PC-3 (cell line): ENCODE measurements around the gene HPSE. TPM values are rescaled to one million over a fixed set of nuclear protein-coding genes. Genes with fewer than 3 reads are reported as not detected.
"Not testable (repeated sequence)": the region's sequence is repeated elsewhere in the genome, so short reads cannot be mapped to it uniquely, and the experiment has no call there.

Experiments
- ATAC-seq: fragments of 200-7000 bp; cut with Tn5 transposase; 2 replicates; pipeline ENCODE4 v1.9.1; 2020; ENCODE audit warnings: mild to moderate bottlenecking, moderate library complexity
- BruUV-seq: library from RNA; stranded (reverse); fragments of 400-500 nt; replicated peaks from 2 replicates; lab custom pipeline; 2021; lab: Mats Ljungman, UMichigan
- CTCF ChIA-PET: fragments of 300-600 bp; sonication (Branson Sonifier 250); formaldehyde crosslinking; loops from one replicate; lab custom pipeline; 2022; ENCODE audit warnings: antibody characterized with exemption; lab: Charles Lee
- POLR2A ChIA-PET: fragments of 300-600 bp; sonication (Branson Sonifier 250); formaldehyde crosslinking; loops from one replicate; lab custom pipeline; 2022; ENCODE audit warnings: antibody characterized with exemption; ENCODE audit not compliant: unreplicated experiment; lab: Charles Lee
- DNase-seq: peaks from one replicate; pipeline ENCODE4 v3.0.0-alpha.2; 2015
- H2AFZ ChIP-seq: fragments of 300-600 bp; sonication (generic); 2 replicates; pipeline ENCODE4 v1.6.0; 2016; ENCODE audit warnings: antibody characterized with exemption, low read length
- H3F3A ChIP-seq: fragments of 300-600 bp; sonication (generic); one replicate; pipeline ENCODE4 v1.6.0; 2017; ENCODE audit warnings: antibody characterized with exemption, low read length, control low read depth, mild to moderate bottlenecking; ENCODE audit not compliant: unreplicated experiment
- H3K27ac ChIP-seq: fragments of 300-600 bp; sonication (generic); 2 replicates; pipeline ENCODE4 v1.5.1; 2016; ENCODE audit warnings: mild to moderate bottlenecking, low read length
- H3K27me3 ChIP-seq: fragments of 300-600 bp; sonication (generic); 2 replicates; pipeline ENCODE4 v1.6.1; 2016; ENCODE audit warnings: low read length, mixed read lengths
- H3K36me3 ChIP-seq: fragments of 300-600 bp; sonication (generic); 2 replicates; pipeline ENCODE4 v1.6.1; 2016; ENCODE audit warnings: low read depth, mixed run types, low read length, mixed read lengths
- H3K4me1 ChIP-seq: fragments of 300-600 bp; sonication (generic); 2 replicates; pipeline ENCODE4 v1.5.1; 2016; ENCODE audit warnings: low read length; ENCODE audit not compliant: insufficient read depth
- H3K4me2 ChIP-seq: fragments of 300-600 bp; sonication (generic); 2 replicates; pipeline ENCODE4 v1.6.0; 2016; ENCODE audit warnings: low read length
- H3K4me3 ChIP-seq: fragments of 300-600 bp; sonication (generic); 2 replicates; pipeline ENCODE4 v1.5.1; 2016; ENCODE audit warnings: mild to moderate bottlenecking, low read length, mixed read lengths
- H3K79me2 ChIP-seq: fragments of 300-600 bp; sonication (generic); 2 replicates; pipeline ENCODE4 v1.6.1; 2017; ENCODE audit warnings: low read length, mixed read lengths
- H3K9ac ChIP-seq: fragments of 300-600 bp; sonication (generic); 2 replicates; pipeline ENCODE4 v1.6.0; 2016; ENCODE audit warnings: mild to moderate bottlenecking, low read length
- H3K9me2 ChIP-seq: fragments of 300-600 bp; sonication (generic); replicated peaks from 2 replicates; pipeline ENCODE4 v1.6.1; 2016; ENCODE audit warnings: mixed run types, low read length, mixed read lengths
- H3K9me3 ChIP-seq: fragments of 300-600 bp; sonication (generic); 2 replicates; pipeline ENCODE4 v1.6.1; 2016; ENCODE audit warnings: low read length, mixed read lengths
- H4K20me1 ChIP-seq: fragments of 300-600 bp; sonication (generic); 2 replicates; pipeline ENCODE4 v1.6.1; 2016; ENCODE audit warnings: low read length, mixed read lengths
- CTCF ChIP-seq: fragments of 300-600 bp; sonication (generic); conservative IDR thresholded peaks from 2 replicates; pipeline ENCODE4 v1.5.1; 2017; ENCODE audit warnings: antibody characterized with exemption, low read depth, mild to moderate bottlenecking, low read length
- EZH2 ChIP-seq: fragments of 300-600 bp; sonication (generic); IDR thresholded peaks from one replicate; pipeline ENCODE4 v1.6.1; 2017; ENCODE audit warnings: antibody characterized with exemption, mild to moderate bottlenecking, low read length; ENCODE audit not compliant: unreplicated experiment
- EZH2phosphoT487 ChIP-seq: fragments of 300-600 bp; sonication (generic); IDR thresholded peaks from 2 replicates; pipeline ENCODE4 v1.6.1; 2018; ENCODE audit warnings: mild to moderate bottlenecking, antibody characterized with exemption, low read length, borderline replicate concordance
- intact Hi-C: fragments of 100-400 bp; cut with micrococcal nuclease; formaldehyde crosslinking; loops from 2 replicates; pipeline ENCODE4 v1.9.0; 2023
- total RNA-seq: library from RNA; depleted of rRNA; stranded (reverse); fragments of >200 nt; gene quantifications from 2 replicates; pipeline ENCODE4 v1.2.3, GENCODE V29; 2014

Gene HPSE
- total RNA-seq, 1 experiment from 2014 or later: 4.2 TPM

GRCh38 chr4:83297548-83298260 lies 36.9 kb downstream of the HPSE start:
- TF ChIP-seq EZH2phosphoT487: no peak
- no peak for TF ChIP-seq EZH2
- no peak for TF ChIP-seq CTCF
- Histone ChIP-seq H3K9me2 (no peaks in the 10 kb centered on the region), H3K36me3 (no peaks in the 10 kb centered on the region), H3K79me2 (no peaks in the 10 kb centered on the region), H3K4me2 (no peak overlapping the region), H3K9me3 (no peaks in the 10 kb centered on the region), H3K27me3 (no peaks in the 10 kb centered on the region), H3K9ac (no peak overlapping the region), H3K27ac (no peak overlapping the region), H4K20me1 (no peaks in the 10 kb centered on the region), H3K4me1 (no peaks in the 10 kb centered on the region), H3K4me3 (no peak overlapping the region), H2AFZ (no peak overlapping the region), H3F3A (no peaks in the 10 kb centered on the region)
- CTCF ChIA-PET: no interaction called here
- BruUV-seq: no TSS peak
- DNase-seq: no peak
- intact Hi-C loops: no loop called here
- ATAC-seq: no peak
- POLR2A ChIA-PET: no interaction called here

GRCh38 chr4:83293305-83294046 lies 41.2 kb downstream of the HPSE start:
- no peak overlapping the region for H3K9ac ChIP-seq
- DNase-seq: no peak
- no peaks in the 10 kb centered on the region for H3K27me3 ChIP-seq
- no peaks in the 10 kb centered on the region for H4K20me1 ChIP-seq
- POLR2A ChIA-PET: no interaction called here
- ATAC-seq: no peak
- no peaks in the 10 kb centered on the region for H3K4me1 ChIP-seq
- H3K4me3 ChIP-seq: no peak overlapping the region
- TF ChIP-seq EZH2 (no peak), CTCF (no peak), EZH2phosphoT487 (no peak)
- no peaks in the 10 kb centered on the region for H3F3A ChIP-seq
- H3K27ac ChIP-seq: no peak overlapping the region
- CTCF ChIA-PET: no interaction called here
- H3K4me2 ChIP-seq: no peak overlapping the region
- no peaks in the 10 kb centered on the region for H3K9me2 ChIP-seq
- no peaks in the 10 kb centered on the region for H3K9me3 ChIP-seq
- intact Hi-C loops: no loop called here
- no peak overlapping the region for H2AFZ ChIP-seq
- no peaks in the 10 kb centered on the region for H3K79me2 ChIP-seq
- no peaks in the 10 kb centered on the region for H3K36me3 ChIP-seq
- BruUV-seq: no TSS peak

- intact Hi-C loops, POLR2A ChIA-PET: not testable (repeated sequence)
These were observed 44.4 kb downstream of the HPSE start for GRCh38 chr4:83290059-83290774.

GRCh38 chr4:83288381-83288780 lies 46.3 kb downstream of the HPSE start:
- H3K27ac ChIP-seq, H3K27me3 ChIP-seq, H4K20me1 ChIP-seq, H2AFZ ChIP-seq, H3K4me3 ChIP-seq, H3K9ac ChIP-seq, H3K79me2 ChIP-seq, POLR2A ChIA-PET, H3K9me3 ChIP-seq, H3K4me2 ChIP-seq, H3K9me2 ChIP-seq, CTCF ChIA-PET, H3F3A ChIP-seq, DNase-seq, H3K36me3 ChIP-seq, BruUV-seq, intact Hi-C loops, ATAC-seq, H3K4me1 ChIP-seq: not testable (repeated sequence)

More at GRCh38 chr4:83290059-83290774, 44.4 kb downstream of the HPSE start:
- H3K9me2 ChIP-seq, H3K27me3 ChIP-seq, H3K9me3 ChIP-seq, BruUV-seq, H3K4me3 ChIP-seq, CTCF ChIA-PET, H3F3A ChIP-seq, H3K27ac ChIP-seq, H3K4me2 ChIP-seq, H3K4me1 ChIP-seq, H3K9ac ChIP-seq, H2AFZ ChIP-seq, H4K20me1 ChIP-seq, H3K79me2 ChIP-seq, DNase-seq, H3K36me3 ChIP-seq, ATAC-seq: not testable (repeated sequence)
